Neuronal stem cell (in vitro differentiated cells): ENCODE measurements around the gene NSFL1C.

Experiments
- DNase-seq: peaks from one replicate; pipeline ENCODE4 v3.0.0-alpha.2; 2013; ENCODE audit warnings: low spot score
- H2AFZ ChIP-seq: one replicate; pipeline ENCODE4 v1.6.1; 2013; ENCODE audit warnings: mild to moderate bottlenecking, low read length, inconsistent platforms
- H2AK5ac ChIP-seq: 2 replicates; pipeline ENCODE4 v1.6.1; 2013; ENCODE audit warnings: low read depth, mild to moderate bottlenecking, inconsistent platforms, low read length, moderate library complexity, mixed read lengths
- H2BK120ac ChIP-seq: 2 replicates; pipeline ENCODE4 v1.6.1; 2013; ENCODE audit warnings: low read depth, mild to moderate bottlenecking, inconsistent platforms, low read length, moderate library complexity, mixed read lengths
- H2BK12ac ChIP-seq: one replicate; pipeline ENCODE4 v1.6.1; 2013; ENCODE audit warnings: low read length, inconsistent platforms
- H2BK15ac ChIP-seq: 2 replicates; pipeline ENCODE4 v1.6.1; 2013; ENCODE audit warnings: mild to moderate bottlenecking, low read length, inconsistent platforms, mixed read lengths
- H2BK5ac ChIP-seq: one replicate; pipeline ENCODE4 v1.6.1; 2013; ENCODE audit warnings: inconsistent platforms, mild to moderate bottlenecking, low read length, moderate library complexity
- H3K14ac ChIP-seq: one replicate; pipeline ENCODE4 v1.6.1; 2013; ENCODE audit warnings: low read length, inconsistent platforms
- H3K18ac ChIP-seq: 2 replicates; pipeline ENCODE4 v1.6.1; 2013; ENCODE audit warnings: low read length, inconsistent platforms
- H3K23ac ChIP-seq: 2 replicates; pipeline ENCODE4 v1.6.1; 2013; ENCODE audit warnings: low read depth, mild to moderate bottlenecking, mixed read lengths, low read length, inconsistent platforms; ENCODE audit not compliant: poor library complexity
- H3K27ac ChIP-seq: replicated peaks from 3 replicates; pipeline ENCODE4 v1.5.1; 2013; ENCODE audit warnings: low read length, inconsistent platforms
- H3K27me3 ChIP-seq, 3 experiments: 2 replicates each; pipeline ENCODE4 v1.6.1; 2013; ENCODE audit warnings: low read length in 3 of 3, mild to moderate bottlenecking in 2 of 3, inconsistent platforms in 1 of 3, low read depth in 1 of 3, mixed read lengths in 1 of 3, moderate library complexity in 1 of 3; ENCODE audit not compliant: control insufficient read depth in 3 of 3, insufficient read depth in 3 of 3
- H3K36me3 ChIP-seq, 2 donors: replicated peaks in 1 of 2; 2 replicates each; pipeline ENCODE4 v1.6.1; 2013; ENCODE audit warnings: low read length in 2 of 2; ENCODE audit not compliant: control insufficient read depth in 2 of 2, insufficient read depth in 2 of 2
- H3K4ac ChIP-seq: 2 replicates; pipeline ENCODE4 v1.6.1; 2013; ENCODE audit warnings: inconsistent platforms, mild to moderate bottlenecking, low read length, moderate library complexity
- H3K4me1 ChIP-seq, 2 donors: 1 replicate in 1 of 2; 2 replicates in 1 of 2; pipeline ENCODE4 v1.6.1; 2013; ENCODE audit warnings: low read length in 2 of 2, low read depth in 1 of 2; ENCODE audit not compliant: control insufficient read depth in 2 of 2, insufficient read depth in 1 of 2
- H3K4me2 ChIP-seq: one replicate; pipeline ENCODE4 v1.6.1; 2013; ENCODE audit warnings: mild to moderate bottlenecking, low read length, inconsistent platforms; ENCODE audit not compliant: insufficient read depth, poor library complexity, severe bottlenecking
- H3K4me3 ChIP-seq, 2 donors: 2 replicates each; pipeline ENCODE4 v1.5.1; 2013; ENCODE audit warnings: low read length in 2 of 2, mild to moderate bottlenecking in 2 of 2, inconsistent platforms in 1 of 2, moderate library complexity in 1 of 2
- H3K79me1 ChIP-seq: one replicate; pipeline ENCODE4 v1.6.1; 2013; ENCODE audit warnings: low read depth, mild to moderate bottlenecking, inconsistent platforms, low read length, moderate library complexity
- H3K9ac ChIP-seq: one replicate; pipeline ENCODE4 v1.6.1; 2013; ENCODE audit warnings: mild to moderate bottlenecking, low read depth, low read length, inconsistent platforms; ENCODE audit not compliant: poor library complexity
- H3K9me3 ChIP-seq, 2 donors: replicated peaks in 1 of 2; 2 replicates each; pipeline versions ENCODE3 to v1.6.1; 2013; ENCODE audit warnings: low read length in 2 of 2, mild to moderate bottlenecking in 2 of 2, inconsistent platforms in 1 of 2, low read depth in 1 of 2, mixed read lengths in 1 of 2, moderate library complexity in 1 of 2; ENCODE audit not compliant: control insufficient read depth in 2 of 2, insufficient read depth in 1 of 2
- H4K8ac ChIP-seq: one replicate; pipeline ENCODE4 v1.6.1; 2013; ENCODE audit warnings: low read depth, mild to moderate bottlenecking, inconsistent platforms, low read length, moderate library complexity
- H4K91ac ChIP-seq: one replicate; pipeline ENCODE4 v1.6.1; 2013; ENCODE audit warnings: low read length, low read depth, mild to moderate bottlenecking, inconsistent platforms; ENCODE audit not compliant: poor library complexity
- WGBS, 2 donors: extraction: QIAGEN DNeasy Blood & Tissue Kit; methylation state at CpG; one replicate each; pipeline ENCODE4 v1.1.7; 2013; ENCODE audit warnings: missing lambda C conversion rate in 2 of 2, mixed read lengths in 1 of 2; ENCODE audit not compliant: insufficient read length in 2 of 2, insufficient replicate concordance in 1 of 2; ENCODE audit errors: extremely low coverage in 2 of 2; 5-methylcytosine and 5-hydroxymethylcytosine counted together

NSFL1C gene

GRCh38 chr20:1430004-1430451 is 36.6 kb downstream of the NSFL1C start:
- Histone ChIP-seq H3K4me1 (peaks cover 8 to 16% of the 10 kb centered on the region in 2 donors), H3K36me3 (no peaks in the 10 kb centered on the region), H3K4ac (no peak overlapping the region), H3K4me3 (no peak overlapping the region), H2AK5ac (no peak overlapping the region), H4K91ac (no peak overlapping the region), H2AFZ (no peak overlapping the region), H3K27me3 (no peaks in the 10 kb centered on the region), H3K79me1 (no peaks in the 10 kb centered on the region), H2BK5ac (no peak overlapping the region), H3K9me3 (peaks cover 0 to 20% of the 10 kb centered on the region in 2 donors), H2BK120ac (no peak overlapping the region), H3K4me2 (no peak overlapping the region), H3K14ac (no peak overlapping the region), H2BK12ac (no peak overlapping the region), H3K27ac (no peak overlapping the region), H3K9ac (no peak overlapping the region), H3K18ac (no peak overlapping the region), H3K23ac (no peak overlapping the region), H4K8ac (no peak overlapping the region), H2BK15ac (no peak overlapping the region)
- DNase-seq, result no peak
- WGBS, 2 donors, result no CpG with 5 or more reads among the region's 1 CpG

GRCh38 chr20:1429143-1429728 is 37.4 kb downstream of the NSFL1C start:
- H3K4ac ChIP-seq, result no peak overlapping the region
- no peak for DNase-seq
- no peak overlapping the region for H2BK5ac ChIP-seq
- no peak overlapping the region for H4K91ac ChIP-seq
- no peak overlapping the region for H2AFZ ChIP-seq
- H3K4me3 ChIP-seq, result no peak overlapping the region
- no peak overlapping the region for H3K14ac ChIP-seq
- no peak overlapping the region for H3K23ac ChIP-seq
- peaks cover 0 to 16% of the 10 kb centered on the region in 2 donors for H3K9me3 ChIP-seq
- H3K79me1 ChIP-seq, result no peaks in the 10 kb centered on the region
- no peak overlapping the region for H2BK15ac ChIP-seq
- H2AK5ac ChIP-seq, result no peak overlapping the region
- no peaks in the 10 kb centered on the region for H3K27me3 ChIP-seq
- no peak overlapping the region for H3K18ac ChIP-seq
- no peak overlapping the region for H3K4me2 ChIP-seq
- no peak overlapping the region for H3K9ac ChIP-seq
- no peak overlapping the region for H3K27ac ChIP-seq
- H3K36me3 ChIP-seq, result no peaks in the 10 kb centered on the region
- H2BK120ac ChIP-seq, result no peak overlapping the region
- no CpG with 5 or more reads among the region's 4 CpGs for WGBS, 2 donors
- H3K4me1 ChIP-seq, result peaks cover 8 to 19% of the 10 kb centered on the region in 2 donors
- H4K8ac ChIP-seq, result no peak overlapping the region
- H2BK12ac ChIP-seq, result no peak overlapping the region

DNA sequence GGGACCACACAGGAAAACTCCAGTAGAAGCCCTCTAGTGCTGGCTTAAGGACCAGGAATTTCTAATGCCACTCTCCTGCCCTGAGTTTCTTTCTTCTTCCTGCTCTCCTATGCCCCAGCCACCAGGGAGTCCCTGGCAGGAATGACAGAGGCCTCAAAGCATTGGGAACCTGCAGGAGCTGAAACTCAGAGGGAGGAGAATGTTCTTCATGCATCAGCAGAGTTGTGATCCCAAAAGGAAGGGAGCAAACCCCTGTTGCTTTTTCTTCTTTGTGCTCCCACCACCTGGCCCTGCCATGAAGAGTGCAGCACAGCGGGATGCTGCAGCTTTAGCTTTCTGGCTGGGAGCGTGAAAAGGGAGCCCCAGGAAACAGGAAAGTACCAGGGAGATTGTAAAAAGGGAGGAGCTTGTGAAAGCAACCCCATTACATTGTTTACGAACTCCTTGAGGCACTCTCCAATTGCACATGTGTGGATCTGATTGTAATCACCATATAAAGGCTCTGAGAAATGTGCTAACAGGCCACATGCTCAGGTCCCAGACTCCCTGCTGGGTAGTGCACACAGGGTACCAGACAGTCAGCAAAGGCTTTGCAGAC is 39.1 kb downstream of the NSFL1C start:
- peak overlapping the region; percentile 47 for H2AFZ ChIP-seq
- DNase-seq, result peak; percentile 43
- H3K18ac ChIP-seq, result no peak overlapping the region
- H3K9ac ChIP-seq, result no peak overlapping the region
- H2BK120ac ChIP-seq, result no peak overlapping the region
- H3K36me3 ChIP-seq, result no peaks in the 10 kb centered on the region
- no peak overlapping the region for H3K4me2 ChIP-seq
- H3K27me3 ChIP-seq, result no peaks in the 10 kb centered on the region
- H3K23ac ChIP-seq, result no peak overlapping the region
- no peak overlapping the region for H4K8ac ChIP-seq
- H3K14ac ChIP-seq, result no peak overlapping the region
- no peak overlapping the region for H2BK5ac ChIP-seq
- no peak overlapping the region for H2AK5ac ChIP-seq
- H3K27ac ChIP-seq, result peak overlapping the region; percentile 17
- H2BK15ac ChIP-seq, result no peak overlapping the region
- WGBS, 2 donors, result no CpG with 5 or more reads among the region's 3 CpGs
- H2BK12ac ChIP-seq, result no peak overlapping the region
- H3K79me1 ChIP-seq, result no peaks in the 10 kb centered on the region
- peaks cover 8 to 25% of the 10 kb centered on the region in 2 donors for H3K4me1 ChIP-seq
- no peak overlapping the region for H3K4me3 ChIP-seq
- peaks cover 0 to 4% of the 10 kb centered on the region in 2 donors for H3K9me3 ChIP-seq
- H4K91ac ChIP-seq, result no peak overlapping the region
- H3K4ac ChIP-seq, result no peak overlapping the region

DNA sequence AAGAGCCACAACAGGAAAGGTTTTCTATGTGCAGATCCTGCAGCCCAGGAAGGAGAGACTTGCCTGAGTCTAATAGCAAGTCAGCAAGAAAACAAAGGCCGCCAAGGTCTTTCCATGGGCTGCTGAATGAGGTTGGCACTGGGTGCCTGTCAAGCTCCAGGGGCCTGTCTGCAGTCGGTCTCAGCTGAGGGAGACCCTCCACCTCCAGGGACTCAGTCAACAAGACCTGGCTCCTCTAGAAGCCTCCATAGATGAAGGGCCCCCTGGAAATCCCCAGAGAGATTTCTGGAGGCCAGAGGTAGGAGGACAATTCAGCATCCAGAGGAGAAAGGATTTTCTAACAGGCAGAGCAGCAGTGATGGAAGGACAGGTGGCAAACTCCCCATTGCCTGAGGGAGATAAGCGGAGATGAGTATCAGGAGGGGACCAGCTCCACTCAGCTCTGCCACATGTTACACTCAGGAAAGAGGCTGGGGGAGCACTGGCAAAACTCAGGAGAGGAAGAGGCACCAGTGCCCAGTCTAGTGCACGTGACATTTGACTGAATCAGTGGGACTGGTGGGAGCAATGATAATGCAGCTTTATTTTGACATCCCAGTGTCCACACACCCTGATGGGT is 40.3 kb downstream of the NSFL1C start:
- H4K8ac ChIP-seq, result no peak overlapping the region
- H2BK15ac ChIP-seq, result no peak overlapping the region
- H4K91ac ChIP-seq, result no peak overlapping the region

More for the DNA sequence above, 40.3 kb downstream of the NSFL1C start:
- H3K4ac ChIP-seq, result no peak overlapping the region
- no peaks in the 10 kb centered on the region for H3K9me3 ChIP-seq
- no peaks in the 10 kb centered on the region for H3K79me1 ChIP-seq
- no peak overlapping the region for H3K27ac ChIP-seq
- H3K36me3 ChIP-seq, result no peaks in the 10 kb centered on the region
- H3K23ac ChIP-seq, result no peak overlapping the region
- no peak overlapping the region for H3K18ac ChIP-seq
- H2AK5ac ChIP-seq, result peak overlapping the region; percentile 36
- DNase-seq, result no peak
- H3K14ac ChIP-seq, result no peak overlapping the region
- no peak overlapping the region for H2BK120ac ChIP-seq
- H3K4me3 ChIP-seq, result no peak overlapping the region
- H3K9ac ChIP-seq, result no peak overlapping the region
- H2BK5ac ChIP-seq, result no peak overlapping the region
- H2BK12ac ChIP-seq, result no peak overlapping the region
- no peak overlapping the region for H2AFZ ChIP-seq
- H3K4me1 ChIP-seq, result peaks cover 8 to 25% of the 10 kb centered on the region in 2 donors
- H3K27me3 ChIP-seq, result no peaks in the 10 kb centered on the region
- no peak overlapping the region for H3K4me2 ChIP-seq
- WGBS, 2 donors, result no CpG with 5 or more reads among the region's 4 CpGs
